Keratinocyte (primary cell): ENCODE results near the gene CTTNBP2NL. TPM values are rescaled to one million over a fixed set of nuclear protein-coding genes. Genes with fewer than 3 reads are reported as not detected.

Source experiments
- DNase-seq: peaks from one replicate; pipeline ENCODE4 v3.0.0-alpha.2; 2011; ENCODE audit warnings: low read depth, missing footprints, low spot score
- FAIRE-seq: peaks from 2 replicates; lab custom pipeline; 2011; peaks lifted over from hg19 to GRCh38; lab: Jason Lieb, UNC
- H2AFZ ChIP-seq: 2 replicates; pipeline ENCODE4 v1.6.0; 2012; ENCODE audit warnings: low read length, control low read depth, inconsistent platforms; ENCODE audit not compliant: control insufficient read depth
- H3K27ac ChIP-seq: 2 replicates; pipeline ENCODE4 v1.5.1; 2011; ENCODE audit warnings: low read length; ENCODE audit not compliant: control insufficient read depth, insufficient read depth
- H3K27me3 ChIP-seq: 3 replicates; pipeline ENCODE4 v1.6.0; 2011; ENCODE audit warnings: low read length; ENCODE audit not compliant: control insufficient read depth, insufficient read depth; ENCODE audit errors: extremely low read depth
- H3K36me3 ChIP-seq, 2 experiments: 2 replicates in 1 of 2; 3 replicates in 1 of 2; pipeline ENCODE4 v1.5.1; 2011; ENCODE audit warnings: low read length in 2 of 2, mild to moderate bottlenecking in 1 of 2; ENCODE audit not compliant: control insufficient read depth in 2 of 2, insufficient read depth in 2 of 2; ENCODE audit errors: extremely low read depth in 1 of 2
- H3K4me1 ChIP-seq: 3 replicates; pipeline ENCODE4 v1.5.1; 2011; ENCODE audit warnings: low read length; ENCODE audit not compliant: control insufficient read depth, insufficient read depth; ENCODE audit errors: extremely low read depth
- H3K4me2 ChIP-seq: 3 replicates; pipeline ENCODE4 v1.6.0; 2011; ENCODE audit warnings: low read depth, low read length; ENCODE audit not compliant: control insufficient read depth, insufficient read depth; ENCODE audit errors: extremely low read depth
- H3K4me3 ChIP-seq, 3 experiments: fragments of 200-600 bp in 1 of 3; sonication (generic) in 1 of 3; 2 replicates in 2 of 3; 3 replicates in 1 of 3; pipeline ENCODE4 v1.5.1; 2011 to 2016; ENCODE audit warnings: low read length in 3 of 3, mild to moderate bottlenecking in 3 of 3, control low read depth in 2 of 3, inconsistent platforms in 1 of 3, low read depth in 1 of 3, mixed read lengths in 1 of 3, mixed run types in 1 of 3, moderate library complexity in 1 of 3; ENCODE audit not compliant: control insufficient read depth in 2 of 3, insufficient read depth in 2 of 3; ENCODE audit errors: extremely low read depth in 1 of 3
- H3K79me2 ChIP-seq: 2 replicates; pipeline ENCODE4 v1.6.0; 2012; ENCODE audit warnings: low read length; ENCODE audit not compliant: control insufficient read depth, insufficient read depth
- H3K9ac ChIP-seq: 3 replicates; pipeline ENCODE4 v1.6.0; 2011; ENCODE audit warnings: low read length; ENCODE audit not compliant: control insufficient read depth, insufficient read depth; ENCODE audit errors: extremely low read depth
- H3K9me1 ChIP-seq: 3 replicates; pipeline ENCODE4 v1.6.0; 2011; ENCODE audit warnings: low read length; ENCODE audit not compliant: control insufficient read depth, insufficient read depth; ENCODE audit errors: extremely low read depth
- H3K9me3 ChIP-seq: 2 replicates; pipeline ENCODE4 v1.5.1; 2012; ENCODE audit warnings: low read depth, low read length; ENCODE audit not compliant: control insufficient read depth
- H4K20me1 ChIP-seq: 3 replicates; pipeline ENCODE4 v1.6.0; 2011; ENCODE audit warnings: low read length; ENCODE audit not compliant: control insufficient read depth, insufficient read depth; ENCODE audit errors: extremely low read depth
- CTCF ChIP-seq, 3 experiments: IDR thresholded peaks in 1 of 3; conservative IDR thresholded peaks in 1 of 3; optimal IDR thresholded peaks in 1 of 3; 2 replicates in 2 of 3; 3 replicates in 1 of 3; pipeline versions ENCODE3 to v1.5.1; 2011; ENCODE audit warnings: low read length in 3 of 3, mild to moderate bottlenecking in 3 of 3, moderate library complexity in 2 of 3, control low read depth in 1 of 3, inconsistent platforms in 1 of 3; ENCODE audit not compliant: insufficient read depth in 2 of 3; ENCODE audit errors: extremely low read depth in 1 of 3
- EZH2 ChIP-seq: IDR thresholded peaks from one replicate; pipeline ENCODE4 v1.6.1; 2012; ENCODE audit warnings: inconsistent platforms, mild to moderate bottlenecking, low read length, moderate library complexity
- dilution Hi-C: fragments of 300-500 bp; cut with MboI; formaldehyde crosslinking; loops from one replicate; pipeline ENCODE4 v1.7.0; 2020; ENCODE audit warnings: low sequenced_read_pairs; ENCODE audit not compliant: extremely low pct_ligation_motif_present
- polyA plus RNA-seq, 5 experiments: library from polyadenylated mRNA; depleted of rRNA in 3 of 5; stranded (reverse) in 3 of 5; stranded (forward) in 1 of 5; unstranded in 1 of 5; fragments of >200 nt; gene quantifications; 1 replicate in 1 of 5; 2 replicates in 3 of 5; 3 replicates in 1 of 5; pipeline versions ENCODE4 v1.2.1 to v1.2.3, GENCODE V29; 2011 to 2012; ENCODE audit warnings: missing spikeins in 2 of 5, low read depth in 1 of 5, low replicate concordance in 1 of 5

Gene CTTNBP2NL
- polyA plus RNA-seq, 1 donor (not counting 4 experiments of a cell fraction or from before 2014, with no cell fraction given) = 19.1 TPM

- no peaks in the 10 kb centered on the region for H3K79me2 ChIP-seq
- dilution Hi-C loops = no loop called here
- DNase-seq = no peak
- H4K20me1 ChIP-seq = no peaks in the 10 kb centered on the region
- no peak for FAIRE-seq
- H3K4me1 ChIP-seq = peaks cover 12% of the 10 kb centered on the region
- TF ChIP-seq EZH2 (no peak), CTCF (optimal IDR thresholded peaks at IDR 0.05 in 1 of 3, IDR thresholded peaks at IDR 0.05 in 1 of 3, conservative IDR thresholded peaks at IDR 0.05 in 1 of 3; ENCODE audit: extremely low read depth in 1 of 3, insufficient read depth in 2 of 3, low read length in 3 of 3) (no peak)
- H3K27me3 ChIP-seq = peaks cover 18% of the 10 kb centered on the region
- H2AFZ ChIP-seq = no peak overlapping the region
- no peak overlapping the region for H3K4me3 ChIP-seq
- no peak overlapping the region for H3K27ac ChIP-seq
- H3K9me3 ChIP-seq = no peaks in the 10 kb centered on the region
- no peak overlapping the region for H3K9ac ChIP-seq
- H3K9me1 ChIP-seq = no peaks in the 10 kb centered on the region
- no peak overlapping the region for H3K4me2 ChIP-seq
- H3K36me3 ChIP-seq = no peaks in the 10 kb centered on the region
Observed at GRCh38 chr1:112386731-112387346, 9.2 kb upstream of the CTTNBP2NL start.

- Histone ChIP-seq H3K9me1 (no peaks in the 10 kb centered on the region), H4K20me1 (no peaks in the 10 kb centered on the region), H3K4me2 (no peak overlapping the region), H3K79me2 (peaks cover 3% of the 10 kb centered on the region), H3K4me3 (no peak overlapping the region), H3K9me3 (no peaks in the 10 kb centered on the region), H2AFZ (no peak overlapping the region), H3K9ac (no peak overlapping the region), H3K27me3 (peaks cover 18% of the 10 kb centered on the region), H3K36me3 (no peaks in the 10 kb centered on the region), H3K27ac (no peak overlapping the region), H3K4me1 (peaks cover 15% of the 10 kb centered on the region)
- DNase-seq = no peak
- FAIRE-seq = no peak
- TF ChIP-seq EZH2 = no peak
- TF ChIP-seq CTCF (optimal IDR thresholded peaks at IDR 0.05 in 1 of 3, IDR thresholded peaks at IDR 0.05 in 1 of 3, conservative IDR thresholded peaks at IDR 0.05 in 1 of 3; ENCODE audit: extremely low read depth in 1 of 3, insufficient read depth in 2 of 3, low read length in 3 of 3) = no peak
- dilution Hi-C loops = no loop called here
Observed at GRCh38 chr1:112387807-112388206, 8.2 kb upstream of the CTTNBP2NL start.
